PFSK-1 (cell line): ENCODE data around the gene EPS8L2.

Experiments used
- FOXP2 ChIP-seq: optimal IDR thresholded peaks from 2 replicates; pipeline ENCODE3; 2011; ENCODE audit warnings: borderline replicate concordance, control low read depth, inconsistent platforms; ENCODE audit not compliant: insufficient read depth; ENCODE audit errors: extremely low read length, extremely low read depth
- POLR2AphosphoS5 ChIP-seq: IDR thresholded peaks from 2 replicates; pipeline ENCODE4 v1.6.1; 2012; ENCODE audit warnings: low read depth, mild to moderate bottlenecking, control low read depth, low read length, moderate library complexity
- SIN3A ChIP-seq: IDR thresholded peaks from 2 replicates; pipeline ENCODE4 v1.6.1; 2012; ENCODE audit warnings: mild to moderate bottlenecking, low read length, moderate library complexity, borderline replicate concordance; ENCODE audit not compliant: insufficient read depth
- TAF1 ChIP-seq: IDR thresholded peaks from 2 replicates; pipeline ENCODE4 v1.6.1; 2012; ENCODE audit warnings: low read length, control low read depth, borderline replicate concordance; ENCODE audit not compliant: insufficient read depth
- TF ChIP-seq, protein P1 (sequence below), 2 experiments: IDR thresholded peaks; 2 replicates each; pipeline versions ENCODE4 v1.6.1 to v1.8.0; 2011 to 2012; ENCODE audit warnings: low read depth in 2 of 2, low read length in 2 of 2, control low read depth in 1 of 2, inconsistent platforms in 1 of 2, mild to moderate bottlenecking in 1 of 2, moderate library complexity in 1 of 2; ENCODE audit not compliant: insufficient read depth in 1 of 2

The EPS8L2 gene

DNA sequence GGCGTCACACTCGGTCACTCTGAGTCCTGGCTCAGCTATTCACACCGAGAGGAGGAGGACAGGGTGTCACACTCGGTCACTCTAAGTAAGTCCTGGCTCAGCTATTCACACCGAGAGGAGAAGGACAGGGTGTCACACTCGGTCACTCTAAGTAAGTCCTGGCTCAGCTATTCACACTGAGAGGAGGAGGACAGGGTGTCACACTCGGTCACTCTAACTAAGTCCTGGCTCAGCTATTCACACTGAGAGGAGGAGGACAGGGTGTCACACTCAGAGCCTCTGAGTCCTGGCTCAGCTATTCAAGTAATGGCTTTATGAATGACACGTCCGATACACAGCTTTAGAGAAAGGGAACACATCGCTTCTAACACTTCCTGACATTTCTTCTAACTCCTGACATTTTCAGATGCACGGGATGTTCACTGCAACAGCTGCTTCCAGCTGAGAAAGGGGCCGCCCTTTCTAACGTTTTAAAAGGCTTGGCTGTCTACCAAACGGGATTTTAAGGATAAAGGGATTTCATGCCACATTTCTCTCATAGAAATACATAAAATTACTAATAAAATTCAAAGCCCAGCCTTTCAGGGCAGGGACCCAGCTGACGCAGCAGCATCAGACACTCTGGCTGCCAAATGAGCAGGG is 40.8 kb upstream of the EPS8L2 start:
- TF ChIP-seq, protein P1, sequence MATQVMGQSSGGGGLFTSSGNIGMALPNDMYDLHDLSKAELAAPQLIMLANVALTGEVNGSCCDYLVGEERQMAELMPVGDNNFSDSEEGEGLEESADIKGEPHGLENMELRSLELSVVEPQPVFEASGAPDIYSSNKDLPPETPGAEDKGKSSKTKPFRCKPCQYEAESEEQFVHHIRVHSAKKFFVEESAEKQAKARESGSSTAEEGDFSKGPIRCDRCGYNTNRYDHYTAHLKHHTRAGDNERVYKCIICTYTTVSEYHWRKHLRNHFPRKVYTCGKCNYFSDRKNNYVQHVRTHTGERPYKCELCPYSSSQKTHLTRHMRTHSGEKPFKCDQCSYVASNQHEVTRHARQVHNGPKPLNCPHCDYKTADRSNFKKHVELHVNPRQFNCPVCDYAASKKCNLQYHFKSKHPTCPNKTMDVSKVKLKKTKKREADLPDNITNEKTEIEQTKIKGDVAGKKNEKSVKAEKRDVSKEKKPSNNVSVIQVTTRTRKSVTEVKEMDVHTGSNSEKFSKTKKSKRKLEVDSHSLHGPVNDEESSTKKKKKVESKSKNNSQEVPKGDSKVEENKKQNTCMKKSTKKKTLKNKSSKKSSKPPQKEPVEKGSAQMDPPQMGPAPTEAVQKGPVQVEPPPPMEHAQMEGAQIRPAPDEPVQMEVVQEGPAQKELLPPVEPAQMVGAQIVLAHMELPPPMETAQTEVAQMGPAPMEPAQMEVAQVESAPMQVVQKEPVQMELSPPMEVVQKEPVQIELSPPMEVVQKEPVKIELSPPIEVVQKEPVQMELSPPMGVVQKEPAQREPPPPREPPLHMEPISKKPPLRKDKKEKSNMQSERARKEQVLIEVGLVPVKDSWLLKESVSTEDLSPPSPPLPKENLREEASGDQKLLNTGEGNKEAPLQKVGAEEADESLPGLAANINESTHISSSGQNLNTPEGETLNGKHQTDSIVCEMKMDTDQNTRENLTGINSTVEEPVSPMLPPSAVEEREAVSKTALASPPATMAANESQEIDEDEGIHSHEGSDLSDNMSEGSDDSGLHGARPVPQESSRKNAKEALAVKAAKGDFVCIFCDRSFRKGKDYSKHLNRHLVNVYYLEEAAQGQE (IDR thresholded peaks at IDR 0.05; ENCODE audit: insufficient read depth in 1 of 2, low read depth in 2 of 2, low read length in 2 of 2), result no peak
- TF ChIP-seq TAF1 (no peak), SIN3A (no peak), POLR2AphosphoS5 (no peak), FOXP2 (no peak)

- TF ChIP-seq FOXP2, result no peak
- TF ChIP-seq, protein P1 (IDR thresholded peaks at IDR 0.05; ENCODE audit: insufficient read depth in 1 of 2, low read depth in 2 of 2, low read length in 2 of 2), result no peak
- TF ChIP-seq POLR2AphosphoS5, result no peak
- TF ChIP-seq SIN3A, result no peak
Observed at GRCh38 chr11:665704-666281, 40.2 kb upstream of the EPS8L2 start.

- TF ChIP-seq POLR2AphosphoS5, result no peak
- no peak for TF ChIP-seq FOXP2
- TF ChIP-seq, protein P1 (IDR thresholded peaks at IDR 0.05; ENCODE audit: insufficient read depth in 1 of 2, low read depth in 2 of 2, low read length in 2 of 2), result no peak
- TF ChIP-seq TAF1, result no peak
- TF ChIP-seq SIN3A, result no peak
Observed at GRCh38 chr11:673866-674265, 32.2 kb upstream of the EPS8L2 start.

GRCh38 chr11:674406-674805 is 31.6 kb upstream of the EPS8L2 start:
- TF ChIP-seq POLR2AphosphoS5 (no peak), FOXP2 (no peak), SIN3A (no peak), TAF1 (no peak)
- TF ChIP-seq, protein P1 (IDR thresholded peaks at IDR 0.05; ENCODE audit: insufficient read depth in 1 of 2, low read depth in 2 of 2, low read length in 2 of 2), result no peak
